Stimulated activated naive CD8-positive, alpha-beta T cell treated with anti-CD3 and anti-CD28 coated beads, Interleukin-15, Interleukin-2, amounts not matched to agents 100 ng/mL and 50 ng/mL, for 24 hours (primary cell): ENCODE results near the gene CHORDC1.
"Not testable (repeated sequence)": the region's sequence is repeated elsewhere in the genome, so short reads cannot be mapped to it uniquely, and the experiment has no call there.

Experiments used
- H3K27ac Mint-ChIP-seq: one replicate; pipeline ENCODE4 v1.8.0; 2021; ENCODE audit warnings: mild to moderate bottlenecking, mixed read lengths
- H3K27me3 Mint-ChIP-seq: one replicate; pipeline ENCODE4 v1.8.0; 2021; ENCODE audit warnings: mixed read lengths
- H3K36me3 Mint-ChIP-seq: one replicate; pipeline ENCODE4 v1.8.0; 2021; ENCODE audit warnings: low read depth, mixed read lengths
- H3K4me1 Mint-ChIP-seq: one replicate; pipeline ENCODE4 v1.8.0; 2021; ENCODE audit warnings: low read depth, mixed read lengths
- H3K4me3 Mint-ChIP-seq: one replicate; pipeline ENCODE4 v1.8.0; 2021; ENCODE audit warnings: mild to moderate bottlenecking, mixed read lengths
- H3K9me3 Mint-ChIP-seq: one replicate; pipeline ENCODE4 v1.8.0; 2021; ENCODE audit warnings: mixed read lengths

CHORDC1 gene

DNA sequence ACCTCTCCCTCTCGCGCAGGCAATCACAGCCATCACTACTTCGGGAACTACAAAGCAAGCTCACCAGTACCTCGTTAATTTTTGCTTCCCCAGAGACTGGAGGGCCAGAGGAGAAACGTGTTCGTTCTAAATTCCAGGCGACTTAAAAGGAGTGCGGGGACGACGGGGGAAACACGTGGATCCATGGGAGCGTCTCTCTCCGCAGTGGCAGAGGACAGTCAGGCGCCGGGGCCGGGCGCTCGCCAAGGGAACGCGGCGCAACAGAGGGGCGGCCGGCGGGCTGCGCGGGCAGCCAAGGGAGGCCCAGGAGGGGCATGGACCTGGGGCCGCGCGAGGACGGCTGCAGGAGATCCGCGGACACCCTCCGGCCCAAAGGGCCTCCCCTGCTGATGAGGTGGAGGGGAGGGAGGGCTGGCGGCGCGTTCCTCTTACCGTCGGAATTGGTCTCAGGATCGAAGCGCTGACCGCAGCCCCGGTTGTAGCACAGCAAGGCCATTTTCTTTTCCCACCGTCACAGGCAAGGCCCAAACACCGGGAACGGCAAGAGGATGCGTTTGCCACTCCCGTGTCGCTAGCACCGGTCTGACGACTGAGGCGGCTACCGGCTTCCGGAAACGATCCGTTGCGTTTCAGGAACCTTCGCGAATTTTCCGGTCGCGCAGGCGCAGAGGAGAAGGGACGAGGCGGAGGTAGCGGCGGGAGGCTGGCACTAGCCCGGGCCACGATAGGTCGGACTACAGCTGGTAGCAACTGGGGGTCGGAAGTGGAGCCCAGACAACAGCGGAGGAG, at the start of gene CHORDC1:
Gene CHORDC1 (minus strand): TSS at position 591 of the 789 bp plus-strand sequence. CDS start 95 bp downstream, at position 496.
- H3K4me1 Mint-ChIP-seq = peaks cover 55% of the 10 kb centered on the region
- H3K4me3 Mint-ChIP-seq = peak within 1 kb of the TSS; percentile 94
- peaks cover 40% of the 10 kb centered on the region for H3K36me3 Mint-ChIP-seq
- peak within 1 kb of the TSS; percentile 98 for H3K27ac Mint-ChIP-seq
- H3K27me3 Mint-ChIP-seq = no peaks in the 10 kb centered on the region
- no peaks in the 10 kb centered on the region for H3K9me3 Mint-ChIP-seq

- Mint-ChIP-seq H3K4me3 (no peak overlapping the region), H3K9me3 (no peaks in the 10 kb centered on the region), H3K4me1 (peaks cover 2% of the 10 kb centered on the region), H3K27ac (no peak overlapping the region), H3K27me3 (peaks cover 5% of the 10 kb centered on the region), H3K36me3 (no peaks in the 10 kb centered on the region)
These were observed 34.3 kb upstream of the CHORDC1 start for GRCh38 chr11:90257158-90257525.

DNA sequence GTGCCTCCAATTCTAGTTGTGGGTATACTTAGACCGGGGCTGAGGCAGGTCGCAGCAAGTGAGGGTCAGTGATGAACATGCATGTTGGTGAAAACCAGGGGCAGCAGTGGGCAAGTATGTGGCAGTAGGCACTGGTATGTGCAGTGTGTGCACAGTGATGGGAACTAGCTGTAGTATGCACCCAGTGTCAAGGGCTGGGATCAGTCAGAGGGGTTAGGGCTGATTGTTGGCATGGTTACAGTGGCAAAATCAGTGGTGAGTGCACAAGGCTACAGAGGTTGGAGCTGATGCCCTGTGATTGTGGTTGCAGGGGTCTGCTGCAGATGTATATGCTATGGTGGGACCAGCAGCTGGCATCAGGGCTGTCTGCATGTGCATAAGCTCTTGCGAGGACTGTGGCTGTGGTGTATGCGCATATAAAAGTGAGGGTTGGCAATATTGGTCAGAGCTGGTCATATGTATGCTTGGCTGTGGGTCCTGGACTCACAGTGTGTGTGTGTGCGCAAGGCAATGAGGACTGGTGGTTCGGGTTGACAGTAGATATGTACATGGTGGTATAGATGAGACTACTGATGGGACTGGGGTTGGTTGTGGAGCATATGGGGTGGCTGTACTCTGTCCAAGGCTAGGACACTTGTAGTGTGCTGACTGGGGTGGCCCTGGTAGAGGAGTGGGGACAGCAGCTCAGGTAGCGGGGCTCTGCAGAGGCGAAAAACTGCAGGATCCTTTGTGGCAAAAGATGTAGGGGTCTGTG, 33.7 kb upstream of the CHORDC1 start:
- Mint-ChIP-seq H3K27me3 (peaks cover 5% of the 10 kb centered on the region), H3K9me3 (no peaks in the 10 kb centered on the region), H3K4me1 (peaks cover 5% of the 10 kb centered on the region), H3K36me3 (no peaks in the 10 kb centered on the region), H3K27ac (no peak overlapping the region), H3K4me3 (no peak overlapping the region)

- H3K9me3 Mint-ChIP-seq = no peaks in the 10 kb centered on the region
- peaks cover 12% of the 10 kb centered on the region for H3K4me1 Mint-ChIP-seq
- peaks cover 5% of the 10 kb centered on the region for H3K27me3 Mint-ChIP-seq
- no peaks in the 10 kb centered on the region for H3K36me3 Mint-ChIP-seq
- no peak overlapping the region for H3K4me3 Mint-ChIP-seq
- H3K27ac Mint-ChIP-seq = no peak overlapping the region
These were observed 31.2 kb upstream of the CHORDC1 start for GRCh38 chr11:90254065-90254464.

GRCh38 chr11:90252053-90252452, 29.2 kb upstream of the CHORDC1 start:
- peaks cover 12% of the 10 kb centered on the region for H3K4me1 Mint-ChIP-seq
- no peaks in the 10 kb centered on the region for H3K9me3 Mint-ChIP-seq
- H3K27ac Mint-ChIP-seq = no peak overlapping the region

GRCh38 chr11:90251599-90251998, 28.8 kb upstream of the CHORDC1 start:
- peak overlapping the region; percentile 78 for H3K4me3 Mint-ChIP-seq
- H3K36me3 Mint-ChIP-seq = no peaks in the 10 kb centered on the region
- peaks cover 8% of the 10 kb centered on the region for H3K27me3 Mint-ChIP-seq
- H3K27ac Mint-ChIP-seq = no peak overlapping the region
- H3K4me1 Mint-ChIP-seq = peaks cover 12% of the 10 kb centered on the region
- no peaks in the 10 kb centered on the region for H3K9me3 Mint-ChIP-seq

More at GRCh38 chr11:90252053-90252452, 29.2 kb upstream of the CHORDC1 start:
- Mint-ChIP-seq H3K4me3 (peak overlapping the region; percentile 1), H3K27me3 (peaks cover 8% of the 10 kb centered on the region), H3K36me3 (no peaks in the 10 kb centered on the region)

DNA sequence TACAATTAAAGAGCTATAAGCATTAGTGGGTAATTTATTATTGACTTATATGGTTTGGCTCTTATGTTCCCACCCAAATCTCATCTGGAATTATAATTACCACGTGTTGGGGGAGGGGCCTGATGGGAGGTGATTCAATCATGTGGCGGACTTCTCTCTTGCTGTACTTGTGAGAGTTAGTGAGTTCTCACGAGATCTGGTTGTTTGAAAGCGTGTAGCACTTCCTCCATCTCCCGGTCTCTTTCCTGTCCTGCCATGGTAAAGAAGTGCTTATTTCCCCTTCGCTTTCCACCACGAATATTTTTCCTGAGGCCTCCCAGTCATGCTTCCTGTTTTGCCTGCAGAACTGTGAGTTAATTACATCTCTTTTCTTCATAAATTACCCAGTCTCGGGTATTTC, 28.1 kb upstream of the CHORDC1 start:
- H3K4me1 Mint-ChIP-seq = peaks cover 12% of the 10 kb centered on the region
- H3K27me3 Mint-ChIP-seq = peaks cover 6% of the 10 kb centered on the region
- peak overlapping the region; percentile 78 for H3K4me3 Mint-ChIP-seq
- H3K36me3 Mint-ChIP-seq = no peaks in the 10 kb centered on the region
- H3K9me3 Mint-ChIP-seq = no peaks in the 10 kb centered on the region
- peak overlapping the region; percentile 42 for H3K27ac Mint-ChIP-seq

- Mint-ChIP-seq H3K36me3 (no peaks in the 10 kb centered on the region), H3K4me3 (no peak overlapping the region), H3K27ac (no peak overlapping the region), H3K9me3 (no peaks in the 10 kb centered on the region), H3K27me3 (peaks cover 8% of the 10 kb centered on the region), H3K4me1 (peaks cover 7% of the 10 kb centered on the region)
These were observed 23.6 kb upstream of the CHORDC1 start for GRCh38 chr11:90246468-90246867.

GRCh38 chr11:90243534-90243933, 20.7 kb upstream of the CHORDC1 start:
- Mint-ChIP-seq H3K36me3 (no peaks in the 10 kb centered on the region), H3K27me3 (peaks cover 13% of the 10 kb centered on the region)

DNA sequence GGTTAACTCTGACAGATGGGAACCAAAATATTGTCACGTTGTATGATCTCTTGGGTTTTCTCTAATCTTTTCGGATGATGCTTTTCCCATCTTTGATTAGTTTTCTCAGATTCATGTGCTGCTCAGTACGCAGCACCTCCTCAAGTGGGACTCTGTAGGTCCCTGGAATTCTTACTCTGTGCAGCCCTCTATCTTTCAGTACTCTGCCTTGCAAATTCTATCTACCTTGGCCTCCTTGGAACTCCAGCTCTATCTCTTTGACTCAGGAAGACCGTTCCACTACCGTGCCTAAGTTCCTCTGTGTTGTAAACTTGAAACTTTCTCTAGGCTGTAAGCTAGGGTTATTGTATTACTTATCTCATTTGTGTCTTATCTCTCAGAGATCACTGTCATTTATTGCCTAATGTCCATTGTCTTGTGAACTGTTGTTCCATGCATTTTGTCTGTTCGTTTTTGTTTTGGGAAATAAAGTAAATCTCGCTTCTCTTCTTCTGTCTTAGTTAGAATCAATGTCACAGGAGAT, 20.1 kb upstream of the CHORDC1 start:
- Mint-ChIP-seq H3K36me3 (no peaks in the 10 kb centered on the region), H3K4me1 (no peaks in the 10 kb centered on the region), H3K27me3 (peaks cover 13% of the 10 kb centered on the region), H3K27ac (no peak overlapping the region), H3K9me3 (no peaks in the 10 kb centered on the region), H3K4me3 (no peak overlapping the region)

More at GRCh38 chr11:90243534-90243933, 20.7 kb upstream of the CHORDC1 start:
- H3K4me3 Mint-ChIP-seq = no peak overlapping the region
- no peaks in the 10 kb centered on the region for H3K9me3 Mint-ChIP-seq
- H3K4me1 Mint-ChIP-seq = no peaks in the 10 kb centered on the region
- no peak overlapping the region for H3K27ac Mint-ChIP-seq

DNA sequence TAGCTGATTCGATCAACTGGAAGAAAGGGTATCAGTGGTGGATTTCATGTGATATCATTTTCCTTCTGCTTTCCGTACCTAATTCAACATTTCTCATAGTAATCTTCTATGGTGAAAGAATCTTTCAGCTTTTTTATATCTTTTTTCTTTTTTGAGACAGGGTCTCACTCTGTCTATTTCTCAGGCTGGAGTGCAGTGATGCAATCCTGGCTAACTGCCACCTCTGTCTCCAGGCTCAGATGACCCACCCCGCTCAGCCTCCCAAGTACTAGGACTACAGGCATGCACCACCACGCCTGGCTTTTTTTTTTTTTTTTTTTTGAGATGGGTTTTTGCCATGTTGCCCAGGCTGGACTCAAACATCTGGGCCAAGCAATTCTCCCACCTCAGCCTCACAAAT, 18.6 kb upstream of the CHORDC1 start:
- H3K4me3 Mint-ChIP-seq = no peak overlapping the region
- H3K27me3 Mint-ChIP-seq = peaks cover 16% of the 10 kb centered on the region
- H3K27ac Mint-ChIP-seq = no peak overlapping the region
- no peaks in the 10 kb centered on the region for H3K36me3 Mint-ChIP-seq
- no peaks in the 10 kb centered on the region for H3K4me1 Mint-ChIP-seq
- no peaks in the 10 kb centered on the region for H3K9me3 Mint-ChIP-seq

DNA sequence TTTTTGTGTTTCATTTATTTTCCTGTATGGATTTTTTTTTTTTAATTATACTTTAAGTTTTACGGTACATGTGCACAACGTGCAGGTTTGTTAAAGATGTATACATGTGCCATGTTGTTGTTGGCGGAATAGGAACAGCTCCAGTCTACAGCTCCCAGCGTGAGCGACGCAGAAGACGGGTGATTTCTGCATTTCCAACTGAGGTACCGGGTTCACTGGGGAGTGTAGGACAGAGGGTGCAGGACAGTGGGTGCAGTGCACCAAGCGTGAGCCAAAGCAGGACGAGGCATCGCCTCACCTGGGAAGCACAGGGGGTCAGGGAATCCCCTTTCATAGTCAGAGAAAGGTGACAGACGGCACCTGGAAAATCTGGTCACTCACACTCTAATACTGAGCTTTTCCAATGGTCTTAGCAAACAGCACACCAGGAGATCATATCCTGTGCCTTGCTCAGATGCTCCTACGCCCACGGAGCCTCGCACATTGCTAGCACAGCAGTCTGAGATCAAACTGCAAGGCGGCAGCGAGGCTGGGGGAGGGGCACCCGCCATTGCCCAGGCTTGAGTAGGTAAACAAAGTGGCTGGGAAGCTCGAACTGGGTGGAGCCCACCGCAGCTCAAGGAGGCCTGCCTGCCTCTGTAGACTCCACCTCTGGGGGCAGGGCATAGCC, 17.3 kb upstream of the CHORDC1 start:
- not testable (repeated sequence) for H3K9me3 Mint-ChIP-seq, H3K27ac Mint-ChIP-seq, H3K4me1 Mint-ChIP-seq, H3K36me3 Mint-ChIP-seq, H3K4me3 Mint-ChIP-seq
- peaks cover 16% of the 10 kb centered on the region for H3K27me3 Mint-ChIP-seq

DNA sequence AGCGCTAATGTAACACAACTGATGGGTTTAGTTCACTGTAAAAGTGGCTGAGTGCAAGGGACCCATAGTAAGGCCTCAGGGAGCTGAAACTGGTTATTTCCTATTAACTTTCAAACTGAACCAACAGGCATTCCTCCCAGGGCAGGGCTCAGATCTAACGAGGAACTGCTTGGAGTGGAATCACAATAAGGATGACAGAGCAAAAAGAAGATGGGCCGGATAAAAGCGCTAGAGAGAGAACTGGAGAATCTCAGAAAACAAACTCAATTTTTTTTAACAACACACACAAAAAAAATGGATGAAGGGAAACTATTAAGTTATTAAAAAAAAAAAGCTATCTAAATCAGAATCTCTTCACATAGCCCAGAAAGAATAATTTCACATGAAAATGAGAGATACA, 14.2 kb upstream of the CHORDC1 start:
- H3K4me3 Mint-ChIP-seq = no peak overlapping the region
- H3K9me3 Mint-ChIP-seq = no peaks in the 10 kb centered on the region
- no peaks in the 10 kb centered on the region for H3K36me3 Mint-ChIP-seq
- H3K27me3 Mint-ChIP-seq = peaks cover 11% of the 10 kb centered on the region
- H3K27ac Mint-ChIP-seq = no peak overlapping the region
- no peaks in the 10 kb centered on the region for H3K4me1 Mint-ChIP-seq

DNA sequence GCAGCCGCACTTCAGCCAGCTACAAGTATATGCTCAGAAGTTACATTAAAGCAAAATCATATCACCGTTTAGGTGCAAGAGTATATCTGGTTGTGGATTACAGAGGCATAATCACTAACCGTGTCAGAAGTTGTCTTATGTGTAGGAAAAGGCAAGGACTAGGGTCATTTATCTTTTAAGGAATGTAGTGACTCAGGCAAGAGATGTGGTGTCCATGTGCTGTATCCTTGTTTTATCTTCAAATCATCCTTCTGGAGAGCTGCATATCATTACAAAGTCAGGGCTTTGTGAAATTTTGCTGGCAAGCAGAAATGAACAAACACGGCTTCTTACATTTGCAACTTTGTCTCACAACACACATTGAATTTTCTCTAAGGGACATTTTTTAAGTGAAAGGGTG, 12.7 kb upstream of the CHORDC1 start:
- no peaks in the 10 kb centered on the region for H3K9me3 Mint-ChIP-seq
- H3K27ac Mint-ChIP-seq = no peak overlapping the region
- H3K4me1 Mint-ChIP-seq = no peaks in the 10 kb centered on the region
- H3K27me3 Mint-ChIP-seq = peaks cover 16% of the 10 kb centered on the region
- H3K4me3 Mint-ChIP-seq = no peak overlapping the region
- H3K36me3 Mint-ChIP-seq = no peaks in the 10 kb centered on the region

GRCh38 chr11:90234977-90235376, 12.1 kb upstream of the CHORDC1 start:
- no peak overlapping the region for H3K27ac Mint-ChIP-seq
- no peaks in the 10 kb centered on the region for H3K4me1 Mint-ChIP-seq
- no peaks in the 10 kb centered on the region for H3K9me3 Mint-ChIP-seq
- no peak overlapping the region for H3K4me3 Mint-ChIP-seq
- H3K27me3 Mint-ChIP-seq = peaks cover 17% of the 10 kb centered on the region
- H3K36me3 Mint-ChIP-seq = no peaks in the 10 kb centered on the region
